CD4-positive, alpha-beta T cell treated with Interleukin-21 for 1 hour (primary cell): Measurements from ENCODE around the gene RNH1.

Experiments
- DNase-seq: peaks from one replicate; pipeline ENCODE4 v3.0.0-alpha.2; 2020

RNH1 gene

GRCh38 chr11:454801-455565 is 52.1 kb downstream of the RNH1 start:
- DNase-seq: no peak

DNA sequence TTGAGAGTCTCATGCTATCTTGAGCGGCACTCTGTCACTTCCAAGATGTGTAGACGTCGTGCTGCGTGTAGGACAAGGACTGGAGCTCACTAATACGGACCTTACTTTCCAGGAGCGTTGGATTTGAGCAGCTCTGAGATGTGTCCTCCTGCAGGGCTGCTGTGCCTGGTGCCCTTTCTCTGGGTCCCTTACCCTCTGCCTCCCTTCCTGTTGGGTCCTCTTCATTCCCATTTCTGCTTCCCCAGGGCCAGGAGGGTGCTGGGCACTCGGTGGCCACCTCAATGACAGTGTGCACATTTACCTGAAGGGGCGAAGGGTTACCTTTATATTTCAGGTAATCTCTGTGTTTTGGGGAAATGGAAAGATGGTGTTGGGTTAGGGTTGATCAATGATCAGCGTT is 53.0 kb downstream of the RNH1 start:
- DNase-seq: no peak

DNA sequence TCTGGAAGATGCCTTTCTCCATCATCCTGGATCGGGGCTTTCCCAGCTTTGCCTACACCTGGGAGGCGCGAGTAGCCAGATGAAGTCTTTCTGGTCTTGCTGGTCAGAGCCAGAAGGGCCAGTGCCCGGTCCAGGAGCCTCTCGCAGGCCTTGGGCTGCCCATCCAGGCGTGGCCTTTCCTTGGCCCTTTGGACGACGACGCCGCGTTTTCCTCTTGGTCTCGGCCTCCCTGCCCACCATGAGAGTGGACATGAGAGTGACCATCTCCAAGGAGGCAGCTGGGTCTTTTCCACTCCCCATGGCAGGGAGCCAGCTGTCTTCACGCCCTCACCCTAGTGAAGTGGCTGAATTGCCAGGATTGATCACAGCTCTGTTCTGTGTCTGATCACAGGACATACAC is 53.5 kb downstream of the RNH1 start:
- no peak for DNase-seq

DNA sequence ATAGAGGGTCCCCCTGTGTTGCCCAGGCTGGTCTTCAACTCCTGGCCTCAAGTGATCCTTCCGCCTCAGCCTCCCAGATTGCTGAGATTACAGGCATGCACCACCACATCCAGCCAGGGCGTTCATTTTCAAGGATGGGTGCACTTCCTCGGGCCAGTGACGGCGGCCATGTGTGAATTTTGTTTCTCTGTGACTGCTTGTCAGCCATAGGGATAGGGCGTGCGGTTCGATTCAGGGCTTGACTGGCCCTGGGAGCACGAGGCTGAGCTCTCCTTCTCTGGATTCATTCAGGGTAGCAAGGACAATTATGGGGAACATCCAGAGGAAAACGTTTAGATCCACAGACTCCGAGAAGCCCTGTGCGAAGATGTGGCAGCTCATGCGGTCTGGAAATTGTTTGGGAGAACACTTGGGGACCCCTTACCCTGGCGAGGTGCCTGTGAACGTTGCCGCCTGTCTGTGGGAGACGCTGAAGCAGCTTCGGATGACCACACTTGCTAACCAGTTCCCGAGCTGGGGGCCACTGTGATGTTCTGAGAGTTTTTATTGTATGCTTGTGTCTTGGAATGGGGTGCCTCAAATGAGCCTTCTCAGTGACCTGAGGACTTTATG is 54.0 kb downstream of the RNH1 start:
- no peak for DNase-seq

DNA sequence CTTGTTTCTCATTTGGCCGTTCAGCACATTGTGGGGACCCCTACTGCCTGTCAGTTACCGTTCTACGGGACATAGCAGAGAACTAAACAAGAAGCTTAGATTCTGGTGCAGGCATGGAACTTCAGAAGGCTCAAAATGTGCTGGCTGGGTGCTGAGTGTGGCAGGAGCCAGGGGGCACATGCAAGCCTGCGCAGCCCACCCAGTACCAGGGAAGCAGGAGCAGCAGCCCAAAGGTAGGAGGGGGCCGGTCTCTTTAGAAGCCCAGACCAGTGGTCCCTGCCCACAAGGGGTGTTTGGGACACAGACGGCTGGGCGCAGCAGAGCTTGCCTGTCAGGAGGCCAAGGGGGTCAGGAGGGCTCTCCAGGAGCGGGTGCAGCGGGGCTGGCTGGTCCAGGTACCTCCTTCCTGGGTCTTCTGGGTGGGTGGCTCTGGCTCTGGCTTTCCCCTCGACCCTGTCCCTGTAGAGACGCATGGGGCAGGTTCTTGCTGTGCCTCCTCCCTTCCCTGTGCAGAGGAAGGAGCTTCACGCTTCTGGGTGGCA is 54.8 kb downstream of the RNH1 start:
- no peak for DNase-seq

GRCh38 chr11:451738-452137 is 55.3 kb downstream of the RNH1 start:
- no peak for DNase-seq

DNA sequence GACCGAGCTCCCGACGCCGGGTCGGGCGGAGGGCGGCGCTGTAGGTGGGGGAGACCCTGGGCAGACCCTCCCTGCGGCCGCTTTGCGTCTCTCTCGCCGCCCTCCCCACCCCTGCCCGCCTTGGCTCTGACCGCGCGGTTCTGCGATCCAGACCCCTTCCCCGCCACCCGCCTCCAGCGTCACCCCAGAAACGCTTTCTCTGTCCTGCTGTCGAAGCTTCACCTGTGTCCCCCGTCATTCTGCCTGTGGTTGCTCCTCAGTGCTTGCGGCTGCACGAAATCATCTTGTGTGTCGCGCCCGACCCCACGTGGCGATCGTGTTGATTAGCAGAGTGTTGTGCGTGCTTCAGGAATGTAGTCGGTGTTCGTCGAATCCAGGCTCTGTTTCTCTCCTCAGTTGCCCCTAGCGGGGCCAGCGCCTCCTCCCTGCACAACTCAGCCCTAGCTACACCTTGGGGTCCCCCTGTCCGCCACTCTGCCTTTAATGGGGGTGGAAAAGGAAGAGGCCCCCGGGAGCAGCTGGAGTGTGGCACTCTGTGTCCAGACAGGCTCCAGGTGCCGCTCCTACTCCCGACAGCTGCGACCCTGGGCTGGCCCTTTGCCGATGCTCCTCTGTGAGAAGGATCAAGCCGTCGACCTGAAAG is 56.1 kb downstream of the RNH1 start:
- DNase-seq: peak; percentile 85

GRCh38 chr11:449889-450808 is 56.9 kb downstream of the RNH1 start, which contains the start of gene PTDSS2:
Gene PTDSS2 (plus strand): TSS chr11:450279. CDS start chr11:450456, 177 bp downstream.
- DNase-seq: peak; percentile 94

- DNase-seq: peak; percentile 95
Measured at GRCh38 chr11:447923-448731, 58.9 kb downstream of the RNH1 start.

DNA sequence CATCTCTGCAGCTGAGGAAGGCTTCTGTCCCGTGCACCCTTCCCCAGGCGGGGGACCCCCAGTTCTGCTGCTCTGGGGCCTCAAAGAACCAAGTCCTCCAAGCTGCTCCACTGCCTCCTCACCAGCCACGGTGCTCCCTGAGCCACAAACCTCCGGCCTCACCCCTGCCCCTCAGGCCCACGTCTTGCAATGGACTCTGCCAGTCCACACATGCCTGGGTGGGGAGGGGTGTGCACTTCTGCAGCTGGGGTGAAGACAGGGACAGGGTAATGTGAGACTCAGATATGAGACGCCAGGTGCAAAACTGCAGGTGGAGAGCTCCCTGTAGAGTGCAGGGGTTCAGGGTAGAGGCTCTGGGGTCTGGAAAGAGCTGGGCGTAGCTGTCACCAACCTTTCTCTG is 60.2 kb downstream of the RNH1 start:
- DNase-seq: no peak

- DNase-seq: no peak
Measured at GRCh38 chr11:445765-446588, 61.1 kb downstream of the RNH1 start.
